H1 (cell line): ENCODE results near the gene MRTFA. TPM values are rescaled to one million over a fixed set of nuclear protein-coding genes. Genes with fewer than 3 reads are reported as not detected.

Experiments used
- CBX5 ChIP-seq: fragments of 300-800, 300-1000 bp; sonication (generic); IDR thresholded peaks from 2 replicates; pipeline ENCODE4 v1.7.1; 2016; ENCODE audit warnings: antibody characterized with exemption, low read length, low read depth
- KDM4A ChIP-seq: IDR thresholded peaks from one replicate; pipeline ENCODE4 v1.7.1; 2012; ENCODE audit warnings: low read depth, mild to moderate bottlenecking, moderate library complexity, low read length, inconsistent platforms; ENCODE audit not compliant: severe bottlenecking
- NRF1 ChIP-seq: IDR thresholded peaks from 2 replicates; pipeline ENCODE4 v1.6.1; 2011; ENCODE audit warnings: mild to moderate bottlenecking, low read depth, low read length, improper control_type of control experiment
- PHF8 ChIP-seq: fragments of 200-600 bp; sonication (generic); conservative IDR thresholded peaks from 2 replicates; pipeline ENCODE4 v1.7.1; 2012; ENCODE audit warnings: low read depth, mild to moderate bottlenecking, inconsistent platforms, low read length, moderate library complexity
- polyA plus RNA-seq, 7 experiments: library from polyadenylated mRNA; depleted of rRNA in 3 of 7; stranded (reverse) in 5 of 7; unstranded in 2 of 7; fragments of >200 nt in 5 of 7; fragments of 200-250 nt in 2 of 7; gene quantifications; 1 replicate in 5 of 7; 2 replicates in 1 of 7; 4 replicates in 1 of 7; pipeline versions ENCODE4 v1.2.1 to v1.2.3, GENCODE V29; 2011 to 2013; ENCODE audit warnings: missing spikeins in 2 of 7, mixed read lengths in 2 of 7
- total RNA-seq: library from RNA; stranded (reverse); fragmentation: NEBNext Ultra II Directional; extraction: Animal tissue kit (Norgen Biotek cat#: 25700); gene quantifications from 2 replicates; pipeline ENCODE4 v1.2.1, GENCODE V29; 2021
- TF ChIP-seq, protein P1 (sequence below): IDR thresholded peaks from 2 replicates; pipeline ENCODE4 v1.6.1; 2012; ENCODE audit warnings: low read length, inconsistent platforms
- TF ChIP-seq, protein P2 (sequence below): IDR thresholded peaks from 2 replicates; pipeline ENCODE4 v1.6.1; 2012; ENCODE audit warnings: inconsistent platforms

MRTFA gene
- total and polyA plus RNA-seq, 2 of the 8 experiments (the other 6 are each of a cell fraction or from before 2014, with no cell fraction given): 5.4 to 37.9 TPM

DNA sequence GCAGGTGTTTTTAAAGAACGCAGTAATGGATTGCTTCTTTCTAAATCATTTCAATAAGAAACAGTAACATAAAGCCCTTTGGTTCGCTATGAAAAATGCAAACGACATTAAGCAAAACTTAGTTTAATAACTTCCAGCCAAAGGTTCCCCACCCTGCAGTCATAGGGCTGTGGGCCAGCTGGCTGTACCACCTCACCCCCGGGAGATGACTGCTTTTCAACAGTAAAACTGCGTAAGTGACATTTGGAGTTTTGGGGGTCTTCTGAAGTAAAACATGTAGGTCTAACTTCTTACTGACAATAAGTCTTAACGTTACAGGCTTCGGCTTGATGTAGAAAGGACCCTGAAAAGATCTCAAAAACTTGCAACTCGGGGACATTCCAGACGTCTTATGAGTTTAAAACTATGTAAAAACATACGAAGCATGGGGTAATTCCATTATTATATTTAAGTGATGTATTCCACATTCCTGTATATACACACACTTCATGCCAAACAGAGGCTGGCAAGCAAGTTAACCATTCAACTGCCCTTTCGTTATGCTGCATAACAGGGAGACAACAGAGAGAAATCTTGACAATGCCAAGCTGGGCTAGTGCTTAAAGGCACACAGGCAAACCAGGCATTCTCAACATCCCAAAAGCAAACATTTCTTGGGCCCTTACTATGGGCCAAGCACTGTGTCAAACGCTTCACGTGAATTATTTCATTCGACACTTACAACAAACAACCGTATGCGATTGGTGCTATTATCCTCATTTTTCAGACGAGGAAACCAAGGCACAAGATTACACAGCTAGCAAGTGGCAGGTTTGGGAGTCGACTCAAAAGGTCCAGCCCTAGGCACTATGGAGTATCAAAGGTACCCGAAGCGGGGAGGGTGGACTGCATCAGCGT lies 1.2 kb downstream of the MRTFA start (continued):
- TF ChIP-seq PHF8: no peak
- TF ChIP-seq KDM4A: no peak
- no peak for TF ChIP-seq CBX5
- TF ChIP-seq, protein P1, sequence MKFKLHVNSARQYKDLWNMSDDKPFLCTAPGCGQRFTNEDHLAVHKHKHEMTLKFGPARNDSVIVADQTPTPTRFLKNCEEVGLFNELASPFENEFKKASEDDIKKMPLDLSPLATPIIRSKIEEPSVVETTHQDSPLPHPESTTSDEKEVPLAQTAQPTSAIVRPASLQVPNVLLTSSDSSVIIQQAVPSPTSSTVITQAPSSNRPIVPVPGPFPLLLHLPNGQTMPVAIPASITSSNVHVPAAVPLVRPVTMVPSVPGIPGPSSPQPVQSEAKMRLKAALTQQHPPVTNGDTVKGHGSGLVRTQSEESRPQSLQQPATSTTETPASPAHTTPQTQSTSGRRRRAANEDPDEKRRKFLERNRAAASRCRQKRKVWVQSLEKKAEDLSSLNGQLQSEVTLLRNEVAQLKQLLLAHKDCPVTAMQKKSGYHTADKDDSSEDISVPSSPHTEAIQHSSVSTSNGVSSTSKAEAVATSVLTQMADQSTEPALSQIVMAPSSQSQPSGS: no peak
- no peak for TF ChIP-seq NRF1
- TF ChIP-seq, protein P2, sequence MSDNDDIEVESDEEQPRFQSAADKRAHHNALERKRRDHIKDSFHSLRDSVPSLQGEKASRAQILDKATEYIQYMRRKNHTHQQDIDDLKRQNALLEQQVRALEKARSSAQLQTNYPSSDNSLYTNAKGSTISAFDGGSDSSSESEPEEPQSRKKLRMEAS: no peak
